PC-9 (cell line): ENCODE data around the gene PIK3R5.

Experiments
- CTCF ChIP-seq: fragments of 200-600 bp; sonication (generic); conservative IDR thresholded peaks from 2 replicates; pipeline ENCODE4 v1.6.1; 2017; ENCODE audit warnings: mixed run types, antibody characterized with exemption, mild to moderate bottlenecking, moderate library complexity
- EZH2 ChIP-seq: fragments of 200-600 bp; sonication (generic); IDR thresholded peaks from 2 replicates; pipeline ENCODE4 v1.8.0; 2017; ENCODE audit warnings: antibody characterized with exemption, low read depth

GRCh38 chr17:8965394-8966168, at the start of gene PIK3R5:
- TF ChIP-seq CTCF (no peak), EZH2 (no peak)
